Neural cell (in vitro differentiated cells): Measurements from ENCODE around the gene UQCRH. TPM values are rescaled to one million over a fixed set of nuclear protein-coding genes. Genes with fewer than 3 reads are reported as not detected.

Experiments used
- H2AFZ ChIP-seq: fragments of 200-600, 300-800 bp; sonication (generic), shearing (Covaris generic); 2 replicates; pipeline ENCODE4 v1.6.0; 2014; ENCODE audit warnings: low read depth, mild to moderate bottlenecking, antibody characterized with exemption, low read length, moderate library complexity
- H3F3A ChIP-seq: fragments of 200-600 bp; shearing (Covaris generic); 2 replicates; pipeline ENCODE4 v1.6.1; 2016; ENCODE audit warnings: mild to moderate bottlenecking, moderate library complexity, mixed read lengths, antibody characterized with exemption, low read length; ENCODE audit not compliant: insufficient read depth, poor library complexity, severe bottlenecking
- H3K27ac ChIP-seq: fragments of 200-600, 300-800 bp; sonication (generic), shearing (Covaris generic); 2 replicates; pipeline ENCODE4 v1.5.1; 2014; ENCODE audit warnings: mild to moderate bottlenecking, low read length, moderate library complexity
- H3K27me3 ChIP-seq: fragments of 300-800, 200-600 bp; sonication (generic), shearing (Covaris generic); 2 replicates; pipeline ENCODE4 v1.6.0; 2014; ENCODE audit warnings: mild to moderate bottlenecking, low read depth, low read length, moderate library complexity; ENCODE audit not compliant: insufficient read depth
- H3K36me3 ChIP-seq: fragments of 300-800, 200-600 bp; sonication (generic), shearing (Covaris generic); 2 replicates; pipeline ENCODE4 v1.5.1; 2014; ENCODE audit warnings: mild to moderate bottlenecking, antibody characterized with exemption, low read length, moderate library complexity; ENCODE audit not compliant: insufficient read depth
- H3K4me2 ChIP-seq: fragments of 300-800, 200-600 bp; sonication (generic), shearing (Covaris generic); 2 replicates; pipeline ENCODE4 v1.6.0; 2014; ENCODE audit warnings: mild to moderate bottlenecking, low read length
- H3K4me3 ChIP-seq: fragments of 300-800, 200-600 bp; sonication (generic), shearing (Covaris generic); 2 replicates; pipeline ENCODE4 v1.5.1; 2014; ENCODE audit warnings: mild to moderate bottlenecking, low read length, moderate library complexity
- H3K79me2 ChIP-seq: fragments of 200-600 bp; shearing (Covaris generic); replicated peaks from 2 replicates; pipeline ENCODE4 v1.6.0; 2014; ENCODE audit warnings: mild to moderate bottlenecking, low read length, moderate library complexity; ENCODE audit not compliant: insufficient read depth
- H3K9ac ChIP-seq: fragments of 300-800, 200-600 bp; sonication (generic), shearing (Covaris generic); 2 replicates; pipeline ENCODE4 v1.6.1; 2016; ENCODE audit warnings: mild to moderate bottlenecking, low read length, mixed read lengths
- H3K9me2 ChIP-seq: fragments of 200-600 bp; shearing (Covaris generic); 2 replicates; pipeline ENCODE4 v1.6.1; 2016; ENCODE audit warnings: mild to moderate bottlenecking, low read length, mixed read lengths; ENCODE audit not compliant: insufficient read depth
- H3K9me3 ChIP-seq: fragments of 200-600, 300-800 bp; sonication (generic), shearing (Covaris generic); 2 replicates; pipeline ENCODE4 v1.6.1; 2016; ENCODE audit warnings: mild to moderate bottlenecking, mixed run types, low read length, moderate library complexity, mixed read lengths
- H4K20me1 ChIP-seq: fragments of 200-600 bp; shearing (Covaris generic); 2 replicates; pipeline ENCODE4 v1.6.1; 2016; ENCODE audit warnings: mild to moderate bottlenecking, mixed run types; ENCODE audit not compliant: insufficient read depth
- CTCF ChIP-seq: fragments of 450-650 bp; IDR thresholded peaks from 2 replicates; pipeline ENCODE4 v1.5.1; 2014; ENCODE audit warnings: antibody characterized with exemption, mild to moderate bottlenecking, moderate library complexity; ENCODE audit not compliant: poor library complexity, severe bottlenecking
- EP300 ChIP-seq: fragments of 450-650 bp; conservative IDR thresholded peaks from 2 replicates; pipeline ENCODE4 v1.6.1; 2014; ENCODE audit warnings: antibody characterized with exemption, mild to moderate bottlenecking, moderate library complexity; ENCODE audit not compliant: poor library complexity, severe bottlenecking
- EZH2 ChIP-seq: fragments of 200-600, 300-800 bp; shearing (Covaris generic), sonication (generic); IDR thresholded peaks from 2 replicates; pipeline ENCODE4 v1.6.1; 2014; ENCODE audit warnings: antibody characterized with exemption, low read length, borderline replicate concordance, mild to moderate bottlenecking; ENCODE audit not compliant: insufficient read depth, poor library complexity, severe bottlenecking
- MXI1 ChIP-seq: fragments of 450-650 bp; conservative IDR thresholded peaks from 2 replicates; pipeline ENCODE4 v1.6.1; 2014; ENCODE audit warnings: antibody characterized with exemption, mild to moderate bottlenecking; ENCODE audit not compliant: poor library complexity, severe bottlenecking
- POLR2AphosphoS5 ChIP-seq: IDR thresholded peaks from 2 replicates; pipeline ENCODE4 v1.6.1; 2012
- RAD21 ChIP-seq: fragments of 450-650 bp; conservative IDR thresholded peaks from 2 replicates; pipeline ENCODE4 v1.6.1; 2014; ENCODE audit warnings: antibody characterized with exemption, mild to moderate bottlenecking, moderate library complexity
- SMC3 ChIP-seq: fragments of 450-650 bp; conservative IDR thresholded peaks from 2 replicates; pipeline ENCODE4 v1.6.1; 2014; ENCODE audit warnings: antibody characterized with exemption, mild to moderate bottlenecking, moderate library complexity; ENCODE audit not compliant: poor library complexity
- polyA plus RNA-seq: library from polyadenylated mRNA; depleted of rRNA; stranded (reverse); fragments of >200 nt; gene quantifications from 2 replicates; pipeline ENCODE4 v1.2.3, GENCODE V29; 2014
- TF ChIP-seq, protein P1 (sequence below): IDR thresholded peaks from 2 replicates; pipeline ENCODE4 v1.6.1; 2012; ENCODE audit warnings: borderline replicate concordance

The UQCRH gene
- polyA plus RNA-seq, 1 donor from 2014 or later = 1,272 TPM

- Histone ChIP-seq H3K79me2 (no peaks in the 10 kb centered on the region), H2AFZ (peak overlapping the region; percentile 77), H3K9me3 (no peaks in the 10 kb centered on the region), H4K20me1 (no peaks in the 10 kb centered on the region), H3K9ac (peak overlapping the region; percentile 88), H3K27ac (peak overlapping the region; percentile 96), H3K4me2 (peak overlapping the region; percentile 91), H3K36me3 (no peaks in the 10 kb centered on the region), H3K27me3 (no peaks in the 10 kb centered on the region), H3K4me3 (peak overlapping the region; percentile 92), H3K9me2 (no peaks in the 10 kb centered on the region), H3F3A (no peaks in the 10 kb centered on the region)
- TF ChIP-seq, protein P1, sequence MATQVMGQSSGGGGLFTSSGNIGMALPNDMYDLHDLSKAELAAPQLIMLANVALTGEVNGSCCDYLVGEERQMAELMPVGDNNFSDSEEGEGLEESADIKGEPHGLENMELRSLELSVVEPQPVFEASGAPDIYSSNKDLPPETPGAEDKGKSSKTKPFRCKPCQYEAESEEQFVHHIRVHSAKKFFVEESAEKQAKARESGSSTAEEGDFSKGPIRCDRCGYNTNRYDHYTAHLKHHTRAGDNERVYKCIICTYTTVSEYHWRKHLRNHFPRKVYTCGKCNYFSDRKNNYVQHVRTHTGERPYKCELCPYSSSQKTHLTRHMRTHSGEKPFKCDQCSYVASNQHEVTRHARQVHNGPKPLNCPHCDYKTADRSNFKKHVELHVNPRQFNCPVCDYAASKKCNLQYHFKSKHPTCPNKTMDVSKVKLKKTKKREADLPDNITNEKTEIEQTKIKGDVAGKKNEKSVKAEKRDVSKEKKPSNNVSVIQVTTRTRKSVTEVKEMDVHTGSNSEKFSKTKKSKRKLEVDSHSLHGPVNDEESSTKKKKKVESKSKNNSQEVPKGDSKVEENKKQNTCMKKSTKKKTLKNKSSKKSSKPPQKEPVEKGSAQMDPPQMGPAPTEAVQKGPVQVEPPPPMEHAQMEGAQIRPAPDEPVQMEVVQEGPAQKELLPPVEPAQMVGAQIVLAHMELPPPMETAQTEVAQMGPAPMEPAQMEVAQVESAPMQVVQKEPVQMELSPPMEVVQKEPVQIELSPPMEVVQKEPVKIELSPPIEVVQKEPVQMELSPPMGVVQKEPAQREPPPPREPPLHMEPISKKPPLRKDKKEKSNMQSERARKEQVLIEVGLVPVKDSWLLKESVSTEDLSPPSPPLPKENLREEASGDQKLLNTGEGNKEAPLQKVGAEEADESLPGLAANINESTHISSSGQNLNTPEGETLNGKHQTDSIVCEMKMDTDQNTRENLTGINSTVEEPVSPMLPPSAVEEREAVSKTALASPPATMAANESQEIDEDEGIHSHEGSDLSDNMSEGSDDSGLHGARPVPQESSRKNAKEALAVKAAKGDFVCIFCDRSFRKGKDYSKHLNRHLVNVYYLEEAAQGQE = no peak
- TF ChIP-seq POLR2AphosphoS5 = no peak
- TF ChIP-seq EZH2 = no peak
- no peak for TF ChIP-seq CTCF
- TF ChIP-seq MXI1 = no peak
- no peak for TF ChIP-seq RAD21
- TF ChIP-seq SMC3 = no peak
These were observed 38.0 kb downstream of the UQCRH start for GRCh38 chr1:46341222-46342083.

DNA sequence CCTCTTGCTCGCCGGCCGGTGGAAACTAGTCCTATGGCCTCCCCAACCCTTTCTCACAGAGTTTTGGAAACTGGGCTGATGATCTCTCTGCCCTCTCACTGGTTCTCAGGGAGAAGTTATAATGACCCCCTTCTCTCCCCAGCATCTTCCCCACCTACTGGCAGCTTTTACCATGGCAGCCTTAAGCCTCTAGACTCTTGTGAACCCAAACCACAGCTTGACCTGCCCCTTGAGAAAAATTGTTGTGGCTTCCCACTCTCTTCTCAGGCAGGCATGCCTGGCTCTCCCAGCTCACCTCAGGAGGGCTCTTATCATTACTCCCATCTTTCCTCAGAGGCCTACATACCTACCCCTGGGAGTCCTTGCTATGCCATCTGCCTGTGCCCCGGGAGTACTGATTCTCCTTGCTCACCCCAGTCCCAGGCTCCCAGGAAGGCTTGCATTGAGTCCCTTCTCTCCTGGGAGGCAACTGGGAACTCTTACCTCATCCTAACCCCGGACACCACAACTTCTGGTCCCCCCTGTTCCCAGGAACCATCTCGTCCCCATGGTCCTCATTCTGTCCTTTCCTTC, 38.7 kb downstream of the UQCRH start:
- Histone ChIP-seq H2AFZ (no peak overlapping the region), H3F3A (no peaks in the 10 kb centered on the region), H3K27ac (no peak overlapping the region), H3K9ac (no peak overlapping the region), H3K4me2 (no peak overlapping the region), H4K20me1 (no peaks in the 10 kb centered on the region), H3K36me3 (no peaks in the 10 kb centered on the region), H3K9me3 (no peaks in the 10 kb centered on the region), H3K4me3 (peak overlapping the region; percentile 92), H3K79me2 (no peaks in the 10 kb centered on the region), H3K9me2 (no peaks in the 10 kb centered on the region), H3K27me3 (no peaks in the 10 kb centered on the region)
- TF ChIP-seq EP300 = no peak
